Mesenteric fat pad (tissue), 1 donor: ENCODE results near the gene MYO7B. TPM values are rescaled to one million over a fixed set of nuclear protein-coding genes. Genes with fewer than 3 reads are reported as not detected.

Experiments
- DNase-seq: peaks from one replicate; pipeline ENCODE4 v3.0.0-alpha.2; 2020; ENCODE audit warnings: low spot score
- total RNA-seq: library from RNA; stranded (reverse); fragmentation: NEBNext Ultra II Directional; extraction: Animal tissue kit (Norgen Biotek cat#: 25700); gene quantifications from one replicate; pipeline ENCODE4 v1.2.1, GENCODE V29; 2021
- donor health status: DM: yes; HTN: yes; CAD: no.

Gene MYO7B
- total RNA-seq, 1 donor from 2014 or later = 2.1 TPM

- DNase-seq = no peak
These were observed 123.3 kb downstream of the MYO7B start for GRCh38 chr2:127658641-127659407.

GRCh38 chr2:127659408-127660290 is 124.2 kb downstream of the MYO7B start:
- no peak for DNase-seq

- no peak for DNase-seq
These were observed 124.8 kb downstream of the MYO7B start for GRCh38 chr2:127660291-127660578.

- no peak for DNase-seq
These were observed 125.7 kb downstream of the MYO7B start for GRCh38 chr2:127661072-127661649.

- no peak for DNase-seq
These were observed 126.5 kb downstream of the MYO7B start for GRCh38 chr2:127661949-127662510.

GRCh38 chr2:127662937-127663565 is 127.6 kb downstream of the MYO7B start:
- DNase-seq = peak; percentile 81

- peak; percentile 59 for DNase-seq
These were observed 128.1 kb downstream of the MYO7B start for GRCh38 chr2:127663566-127664064.

GRCh38 chr2:127664065-127664894 is 128.8 kb downstream of the MYO7B start:
- peak; percentile 84 for DNase-seq

GRCh38 chr2:127664895-127665225 is 129.4 kb downstream of the MYO7B start:
- DNase-seq = peak; percentile 69

GRCh38 chr2:127665267-127665893 is 129.9 kb downstream of the MYO7B start:
- DNase-seq = peak; percentile 33

- DNase-seq = no peak
These were observed 133.6 kb downstream of the MYO7B start for GRCh38 chr2:127669056-127669455.

- no peak for DNase-seq
These were observed 134.8 kb downstream of the MYO7B start for GRCh38 chr2:127670055-127670956.

- no peak for DNase-seq
These were observed 135.4 kb downstream of the MYO7B start for GRCh38 chr2:127670957-127671290.

GRCh38 chr2:127671557-127672302 is 136.2 kb downstream of the MYO7B start:
- DNase-seq = peak; percentile 81

- DNase-seq = peak; percentile 84
These were observed 137.1 kb downstream of the MYO7B start for GRCh38 chr2:127672341-127673224.

GRCh38 chr2:127673291-127674069 is 138.0 kb downstream of the MYO7B start:
- DNase-seq = peak; percentile 83
